OCI-LY1 (cell line): Measurements from ENCODE around the gene TMEM18.

ENCODE experiments used
- H2AFZ ChIP-seq: fragments of 200-600 bp; sonication (generic), shearing (Covaris generic); 2 replicates; pipeline ENCODE4 v1.6.0; 2014; ENCODE audit warnings: antibody characterized with exemption, mild to moderate bottlenecking, low read length
- H3F3A ChIP-seq: fragments of 200-600 bp; sonication (generic), shearing (Covaris generic); 2 replicates; pipeline ENCODE4 v1.6.0; 2014; ENCODE audit warnings: mild to moderate bottlenecking, antibody characterized with exemption, low read length, moderate library complexity; ENCODE audit not compliant: insufficient read depth
- H3K27ac ChIP-seq: fragments of 200-600 bp; sonication (generic); 2 replicates; pipeline ENCODE4 v1.5.1; 2014; ENCODE audit warnings: low read length, mixed run types, mild to moderate bottlenecking, low read depth; ENCODE audit not compliant: poor library complexity, severe bottlenecking
- H3K27me3 ChIP-seq: fragments of 200-600 bp; sonication (generic); 2 replicates; pipeline ENCODE4 v1.6.0; 2014; ENCODE audit warnings: antibody characterized with exemption, mild to moderate bottlenecking, low read length, moderate library complexity; ENCODE audit not compliant: insufficient read depth
- H3K36me3 ChIP-seq: fragments of 200-600 bp; sonication (generic); 2 replicates; pipeline ENCODE4 v1.6.1; 2014; ENCODE audit warnings: mild to moderate bottlenecking, antibody characterized with exemption, low read length, moderate library complexity, mixed read lengths; ENCODE audit not compliant: insufficient read depth
- H3K4me1 ChIP-seq: fragments of 200-600 bp; sonication (generic); 2 replicates; pipeline ENCODE4 v1.5.1; 2014; ENCODE audit warnings: mild to moderate bottlenecking, low read length, moderate library complexity; ENCODE audit not compliant: insufficient read depth, severe bottlenecking
- H3K4me2 ChIP-seq: fragments of 200-600 bp; sonication (generic), shearing (Covaris generic); 2 replicates; pipeline ENCODE4 v1.6.1; 2014; ENCODE audit warnings: low read length
- H3K4me3 ChIP-seq: fragments of 200-600 bp; sonication (generic); 2 replicates; pipeline ENCODE4 v1.5.1; 2014; ENCODE audit warnings: low read length, low read depth, mild to moderate bottlenecking, mixed read lengths; ENCODE audit not compliant: poor library complexity, severe bottlenecking
- H3K79me2 ChIP-seq: fragments of 200-600 bp; shearing (Covaris generic); 2 replicates; pipeline ENCODE4 v1.6.1; 2016; ENCODE audit warnings: mixed run types, low read length, mixed read lengths; ENCODE audit not compliant: insufficient read depth
- H3K9ac ChIP-seq: fragments of 200-600 bp; sonication (generic), shearing (Covaris generic); 2 replicates; pipeline ENCODE4 v1.6.1; 2014; ENCODE audit warnings: mild to moderate bottlenecking, low read length, mixed read lengths
- H3K9me2 ChIP-seq: fragments of 200-600 bp; sonication (generic), shearing (Covaris generic); 2 replicates; pipeline ENCODE4 v1.6.1; 2014; ENCODE audit warnings: low read depth, mild to moderate bottlenecking, low read length, mixed read lengths
- H3K9me3 ChIP-seq: fragments of 200-600 bp; shearing (Covaris generic); 2 replicates; pipeline ENCODE4 v1.6.1; 2014; ENCODE audit warnings: low read length, mixed read lengths
- H4K20me1 ChIP-seq: fragments of 200-600 bp; sonication (generic), shearing (Covaris generic); 2 replicates; pipeline ENCODE4 v1.6.0; 2016; ENCODE audit warnings: mild to moderate bottlenecking, low read length; ENCODE audit not compliant: insufficient read depth
- EZH2 ChIP-seq: fragments of 200-600 bp; sonication (generic), shearing (Covaris generic); IDR thresholded peaks from 2 replicates; pipeline ENCODE4 v1.8.0; 2017; ENCODE audit warnings: borderline replicate concordance, mixed run types, mild to moderate bottlenecking, antibody characterized with exemption, low read length, moderate library complexity, mixed read lengths
- TF ChIP-seq, protein P1 (sequence below): fragments of 200-600 bp; sonication (generic), shearing (Covaris generic); IDR thresholded peaks from 2 replicates; pipeline ENCODE4 v1.5.1; 2017; ENCODE audit warnings: mild to moderate bottlenecking, antibody characterized with exemption, low read length, moderate library complexity, mixed read lengths

Gene TMEM18

DNA sequence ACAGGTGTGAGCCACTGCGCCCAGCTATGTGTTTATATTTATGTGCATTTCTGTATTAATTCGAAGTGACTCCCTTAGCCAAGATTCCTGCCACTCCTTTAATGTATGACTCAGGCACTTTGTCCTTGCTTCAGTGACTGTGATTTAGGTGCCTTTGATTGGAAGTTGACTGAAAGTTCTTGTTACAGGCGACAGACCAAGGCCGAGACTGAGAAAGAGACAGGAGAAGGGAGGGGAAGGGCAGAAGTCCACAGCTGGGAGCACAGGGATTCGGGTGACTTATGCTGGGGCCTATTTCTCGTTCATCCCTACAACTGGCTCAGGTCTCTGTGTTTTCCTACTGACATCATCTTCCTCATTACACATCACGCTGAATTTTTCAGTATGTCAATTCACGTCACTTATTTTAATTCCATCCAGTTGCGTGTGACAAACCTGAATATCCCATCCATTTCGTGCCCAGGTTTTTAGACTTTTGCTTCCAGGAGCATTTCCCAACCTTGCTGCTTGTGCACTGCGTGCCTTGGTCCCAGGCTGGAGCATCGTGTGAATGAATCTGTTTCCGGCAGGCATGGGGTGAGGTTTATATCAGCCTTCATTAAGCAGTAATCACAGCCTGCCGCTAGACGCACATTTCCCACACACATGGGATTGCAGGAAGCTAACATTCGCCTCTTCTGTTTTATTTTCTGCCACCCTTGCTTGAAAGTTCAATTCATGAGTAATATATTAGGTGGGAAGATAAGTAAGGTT lies 42.4 kb downstream of the TMEM18 start:
- Histone ChIP-seq H3K4me2 (no peak overlapping the region), H3F3A (no peaks in the 10 kb centered on the region), H2AFZ (no peak overlapping the region), H4K20me1 (no peaks in the 10 kb centered on the region), H3K79me2 (no peaks in the 10 kb centered on the region), H3K9me3 (no peaks in the 10 kb centered on the region), H3K4me3 (no peak overlapping the region), H3K9me2 (no peaks in the 10 kb centered on the region), H3K27me3 (no peaks in the 10 kb centered on the region), H3K9ac (no peak overlapping the region), H3K36me3 (no peaks in the 10 kb centered on the region), H3K4me1 (no peaks in the 10 kb centered on the region), H3K27ac (no peak overlapping the region)
- TF ChIP-seq, protein P1, sequence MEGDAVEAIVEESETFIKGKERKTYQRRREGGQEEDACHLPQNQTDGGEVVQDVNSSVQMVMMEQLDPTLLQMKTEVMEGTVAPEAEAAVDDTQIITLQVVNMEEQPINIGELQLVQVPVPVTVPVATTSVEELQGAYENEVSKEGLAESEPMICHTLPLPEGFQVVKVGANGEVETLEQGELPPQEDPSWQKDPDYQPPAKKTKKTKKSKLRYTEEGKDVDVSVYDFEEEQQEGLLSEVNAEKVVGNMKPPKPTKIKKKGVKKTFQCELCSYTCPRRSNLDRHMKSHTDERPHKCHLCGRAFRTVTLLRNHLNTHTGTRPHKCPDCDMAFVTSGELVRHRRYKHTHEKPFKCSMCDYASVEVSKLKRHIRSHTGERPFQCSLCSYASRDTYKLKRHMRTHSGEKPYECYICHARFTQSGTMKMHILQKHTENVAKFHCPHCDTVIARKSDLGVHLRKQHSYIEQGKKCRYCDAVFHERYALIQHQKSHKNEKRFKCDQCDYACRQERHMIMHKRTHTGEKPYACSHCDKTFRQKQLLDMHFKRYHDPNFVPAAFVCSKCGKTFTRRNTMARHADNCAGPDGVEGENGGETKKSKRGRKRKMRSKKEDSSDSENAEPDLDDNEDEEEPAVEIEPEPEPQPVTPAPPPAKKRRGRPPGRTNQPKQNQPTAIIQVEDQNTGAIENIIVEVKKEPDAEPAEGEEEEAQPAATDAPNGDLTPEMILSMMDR = no peak
- TF ChIP-seq EZH2 = no peak

DNA sequence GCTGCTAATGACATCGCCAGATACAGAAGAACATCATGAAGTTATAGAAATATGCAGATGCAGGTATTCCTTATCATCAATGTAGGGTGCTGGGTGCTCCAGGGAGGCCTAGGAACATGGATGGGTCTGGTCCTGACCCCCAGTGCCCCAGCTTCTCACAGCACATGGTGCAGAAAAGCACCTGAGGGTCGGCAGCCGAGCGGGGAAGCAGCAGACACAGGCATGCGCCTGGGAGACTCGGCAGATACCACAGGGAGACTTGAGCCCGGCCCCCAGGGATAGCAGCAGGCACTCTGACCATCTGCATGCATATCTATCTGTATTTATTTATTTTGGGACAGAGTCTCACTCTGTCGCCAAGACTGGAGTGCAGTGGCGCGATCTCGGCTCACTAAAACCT lies 43.2 kb downstream of the TMEM18 start:
- no peak overlapping the region for H2AFZ ChIP-seq
- no peaks in the 10 kb centered on the region for H3F3A ChIP-seq
- H3K4me1 ChIP-seq = no peaks in the 10 kb centered on the region
- no peaks in the 10 kb centered on the region for H3K79me2 ChIP-seq
- no peaks in the 10 kb centered on the region for H3K27me3 ChIP-seq
- H3K9me2 ChIP-seq = no peaks in the 10 kb centered on the region
- H3K27ac ChIP-seq = no peak overlapping the region
- no peak overlapping the region for H3K4me3 ChIP-seq
- H3K9ac ChIP-seq = no peak overlapping the region
- TF ChIP-seq, protein P1 = no peak
- TF ChIP-seq EZH2 = no peak
- no peak overlapping the region for H3K4me2 ChIP-seq
- H4K20me1 ChIP-seq = no peaks in the 10 kb centered on the region
- no peaks in the 10 kb centered on the region for H3K9me3 ChIP-seq
- H3K36me3 ChIP-seq = no peaks in the 10 kb centered on the region

- no peak for TF ChIP-seq EZH2
- TF ChIP-seq, protein P1 = no peak
- Histone ChIP-seq H3K9me3 (no peaks in the 10 kb centered on the region), H4K20me1 (no peaks in the 10 kb centered on the region), H3K27me3 (no peaks in the 10 kb centered on the region), H2AFZ (no peak overlapping the region), H3K9me2 (no peaks in the 10 kb centered on the region), H3K79me2 (no peaks in the 10 kb centered on the region), H3K27ac (no peak overlapping the region), H3K4me2 (no peak overlapping the region), H3K36me3 (no peaks in the 10 kb centered on the region), H3K4me1 (no peaks in the 10 kb centered on the region), H3K4me3 (no peak overlapping the region), H3F3A (no peaks in the 10 kb centered on the region), H3K9ac (no peak overlapping the region)
Observed at GRCh38 chr2:633371-633770, 43.8 kb downstream of the TMEM18 start.
